Astrocyte of the hippocampus (primary cell): Measurements from ENCODE around the gene PCDHGB6.
"Not testable (repeated sequence)": the region's sequence is repeated elsewhere in the genome, so short reads cannot be mapped to it uniquely, and the experiment has no call there.

Experiments used
- DNase-seq: peaks from one replicate; pipeline ENCODE4 v3.0.0; 2011; ENCODE audit warnings: low read depth, low spot score

The PCDHGB6 gene

DNA sequence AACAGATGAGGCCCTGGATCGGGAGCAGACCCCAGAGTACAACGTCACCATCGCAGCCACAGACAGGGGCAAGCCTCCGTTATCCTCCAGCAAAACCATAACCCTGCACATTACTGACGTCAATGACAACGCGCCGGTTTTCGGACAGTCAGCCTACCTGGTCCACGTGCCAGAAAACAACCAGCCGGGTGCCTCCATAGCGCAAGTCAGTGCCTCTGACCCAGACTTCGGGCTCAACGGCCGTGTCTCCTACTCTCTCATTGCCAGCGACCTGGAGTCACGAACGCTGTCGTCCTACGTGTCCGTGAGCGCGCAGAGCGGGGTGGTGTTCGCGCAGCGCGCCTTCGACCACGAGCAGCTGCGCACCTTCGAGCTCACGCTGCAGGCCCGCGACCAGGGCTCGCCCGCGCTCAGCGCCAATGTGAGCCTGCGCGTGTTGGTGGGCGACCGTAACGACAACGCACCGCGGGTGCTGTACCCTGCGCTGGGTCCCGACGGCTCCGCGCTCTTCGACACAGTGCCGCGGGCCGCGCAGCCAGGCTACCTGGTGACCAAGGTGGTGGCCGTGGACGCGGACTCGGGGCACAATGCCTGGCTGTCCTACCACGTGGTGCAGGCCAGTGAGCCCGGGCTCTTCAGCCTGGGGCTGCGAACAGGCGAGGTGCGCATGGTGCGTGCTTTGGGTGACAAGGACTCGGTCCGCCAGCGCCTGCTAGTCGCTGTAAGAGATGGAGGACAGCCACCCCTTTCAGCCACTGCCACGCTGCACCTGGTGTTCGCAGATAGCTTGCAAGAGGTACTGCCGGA is 11.5 kb downstream of the PCDHGB6 start:
- no peak for DNase-seq

DNA sequence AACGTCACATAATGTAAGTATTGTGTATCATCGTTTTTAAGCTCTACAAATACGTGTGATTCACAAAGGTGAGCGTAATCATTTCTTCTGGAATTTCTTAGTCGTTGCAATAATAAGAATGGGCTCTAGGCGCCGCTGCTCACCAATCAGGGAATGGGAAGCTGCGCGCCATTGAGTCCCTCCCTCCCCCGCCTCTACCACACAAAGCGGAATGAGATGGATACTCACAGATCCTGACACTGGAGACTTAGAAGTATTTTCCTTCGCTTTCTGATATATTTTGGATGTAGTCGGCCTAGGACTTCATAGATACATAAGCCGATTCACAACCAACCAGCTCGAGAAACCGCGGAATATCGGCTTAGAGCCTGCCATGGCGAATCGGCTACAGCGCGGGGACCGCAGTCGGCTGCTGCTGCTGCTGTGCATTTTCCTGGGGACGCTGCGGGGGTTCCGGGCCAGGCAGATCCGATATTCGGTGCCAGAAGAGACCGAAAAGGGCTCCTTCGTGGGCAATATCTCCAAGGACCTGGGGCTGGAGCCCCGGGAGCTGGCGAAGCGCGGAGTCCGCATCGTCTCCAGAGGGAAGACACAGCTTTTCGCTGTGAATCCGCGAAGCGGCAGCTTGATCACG is 13.2 kb downstream of the PCDHGB6 start, which contains the start of gene PCDHGA11:
Gene PCDHGA11 (plus strand): TSS at position 197 of the 634 bp plus-strand sequence. CDS start 177 bp downstream, at position 374.
- DNase-seq: peak; percentile 69

- DNase-seq: no peak
Measured at GRCh38 chr5:141421489-141421855, 13.7 kb downstream of the PCDHGB6 start.

DNA sequence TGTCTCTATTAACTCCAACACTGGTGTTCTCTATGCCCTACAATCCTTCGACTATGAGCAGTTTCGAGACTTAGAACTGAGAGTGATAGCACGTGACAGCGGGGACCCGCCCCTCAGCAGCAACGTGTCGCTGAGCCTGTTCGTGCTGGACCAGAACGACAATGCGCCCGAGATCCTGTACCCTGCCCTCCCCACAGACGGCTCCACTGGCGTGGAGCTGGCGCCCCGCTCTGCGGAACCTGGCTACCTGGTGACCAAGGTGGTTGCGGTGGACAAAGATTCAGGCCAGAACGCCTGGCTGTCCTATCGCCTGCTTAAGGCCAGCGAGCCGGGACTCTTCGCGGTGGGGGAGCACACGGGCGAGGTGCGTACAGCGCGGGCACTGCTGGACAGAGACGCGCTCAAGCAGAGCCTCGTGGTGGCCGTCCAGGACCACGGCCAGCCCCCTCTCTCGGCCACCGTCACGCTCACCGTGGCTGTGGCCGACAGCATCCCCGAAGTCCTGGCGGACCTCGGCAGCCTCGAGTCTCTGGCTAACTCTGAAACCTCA is 15.0 kb downstream of the PCDHGB6 start:
- DNase-seq: no peak

DNA sequence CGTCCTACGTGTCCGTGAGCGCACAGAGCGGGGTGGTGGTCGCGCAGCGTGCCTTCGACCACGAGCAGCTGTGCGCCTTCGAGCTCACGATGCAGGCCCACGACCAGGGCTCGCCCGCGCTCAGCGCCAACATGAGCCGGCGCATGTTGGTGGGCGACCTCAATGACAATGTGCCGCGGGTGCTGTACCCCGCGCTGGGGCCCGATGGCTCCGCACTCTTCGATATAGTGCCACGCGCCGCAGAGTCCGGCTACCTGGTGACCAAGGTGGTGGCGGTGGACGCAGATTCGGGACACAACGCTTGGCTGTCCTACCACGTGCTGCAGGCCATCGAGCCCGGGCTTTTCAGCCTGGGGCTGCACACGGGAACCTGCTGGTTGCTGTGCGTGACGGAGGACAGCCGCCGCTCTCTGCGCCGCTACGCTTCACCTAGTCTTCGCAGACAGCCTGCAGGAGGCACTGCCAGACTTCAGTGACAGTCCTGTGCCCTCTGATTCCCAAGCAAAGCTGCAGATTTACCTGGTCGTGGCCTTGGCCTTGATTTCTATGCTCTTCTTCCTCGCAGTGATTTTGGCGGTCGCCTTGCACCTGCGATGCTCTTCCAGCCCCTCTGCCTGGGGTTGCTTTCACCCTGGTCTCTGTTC is 20.1 kb downstream of the PCDHGB6 start:
- DNase-seq: no peak

- peak; percentile 62 for DNase-seq
Measured at GRCh38 chr5:141430332-141431113, 22.7 kb downstream of the PCDHGB6 start, which contains the start of gene PCDHGA12. Gene PCDHGA12, plus strand, starts transcription at chr5:141430507. Its CDS starts 253 bp downstream, at chr5:141430760.

DNA sequence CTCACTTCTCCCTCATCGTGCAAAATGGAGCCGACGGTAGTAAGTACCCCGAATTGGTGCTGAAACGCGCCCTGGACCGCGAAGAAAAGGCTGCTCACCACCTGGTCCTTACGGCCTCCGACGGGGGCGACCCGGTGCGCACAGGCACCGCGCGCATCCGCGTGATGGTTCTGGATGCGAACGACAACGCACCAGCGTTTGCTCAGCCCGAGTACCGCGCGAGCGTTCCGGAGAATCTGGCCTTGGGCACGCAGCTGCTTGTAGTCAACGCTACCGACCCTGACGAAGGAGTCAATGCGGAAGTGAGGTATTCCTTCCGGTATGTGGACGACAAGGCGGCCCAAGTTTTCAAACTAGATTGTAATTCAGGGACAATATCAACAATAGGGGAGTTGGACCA is 23.5 kb downstream of the PCDHGB6 start:
- no peak for DNase-seq

- DNase-seq: not testable (repeated sequence)
Measured at GRCh38 chr5:141432308-141432707, 24.5 kb downstream of the PCDHGB6 start.

GRCh38 chr5:141432726-141433125 is 24.9 kb downstream of the PCDHGB6 start:
- not testable (repeated sequence) for DNase-seq

DNA sequence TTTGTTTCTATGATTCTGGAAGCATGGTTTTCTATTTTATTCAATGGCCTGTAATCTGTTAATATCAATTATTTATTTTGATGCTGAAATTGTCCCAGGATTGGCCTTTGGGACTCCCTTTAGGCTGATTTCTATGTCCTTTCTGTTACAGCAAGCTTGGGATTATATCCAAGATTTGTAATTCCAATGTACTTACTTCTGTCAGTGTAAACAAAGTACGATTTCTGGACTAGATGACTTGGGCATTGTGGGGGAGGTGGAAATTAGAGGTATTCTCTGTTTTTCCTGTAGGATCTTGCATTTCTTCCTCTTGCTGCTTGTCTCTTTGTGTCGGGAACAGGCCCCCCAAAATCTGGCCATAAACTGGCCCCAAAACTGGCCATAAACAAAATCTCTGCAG is 26.2 kb downstream of the PCDHGB6 start:
- DNase-seq: no peak

DNA sequence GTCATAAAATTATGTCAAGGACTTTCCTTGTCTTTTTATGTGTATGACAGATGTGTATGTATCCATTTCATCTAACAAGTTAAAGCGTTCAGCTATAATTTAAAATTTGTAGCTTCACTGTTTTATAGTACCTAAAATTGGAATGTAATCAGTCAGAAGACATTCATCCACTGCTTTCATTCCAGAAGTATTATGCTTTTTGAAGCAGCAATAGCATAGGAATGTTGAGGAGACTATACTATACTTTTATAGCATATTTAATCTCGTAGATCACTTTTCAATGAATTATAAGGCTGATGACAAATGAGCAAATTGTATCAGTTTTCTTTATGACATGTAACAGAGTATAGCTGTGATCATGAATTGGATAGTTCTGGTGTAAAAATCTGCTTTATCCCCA is 29.4 kb downstream of the PCDHGB6 start:
- DNase-seq: no peak

- DNase-seq: peak; percentile 45
Measured at GRCh38 chr5:141439411-141440141, 31.8 kb downstream of the PCDHGB6 start.

GRCh38 chr5:141440341-141440740 is 32.5 kb downstream of the PCDHGB6 start:
- DNase-seq: no peak

GRCh38 chr5:141441571-141442170 is 33.9 kb downstream of the PCDHGB6 start:
- no peak for DNase-seq
